HEK293T (cell line): ENCODE measurements around the gene KRT83.

Experiments used
- ARNT ChIP-seq: fragments of 450-650 bp; IDR thresholded peaks from 2 replicates; pipeline ENCODE4 v1.6.1; 2017; ENCODE audit warnings: mild to moderate bottlenecking
- BHLHE40 ChIP-seq: fragments of 450-650 bp; IDR thresholded peaks from 2 replicates; pipeline ENCODE4 v1.6.1; 2016; ENCODE audit warnings: mild to moderate bottlenecking, moderate library complexity, borderline replicate concordance
- CTBP1 ChIP-seq: fragments of 450-650 bp; IDR thresholded peaks from 2 replicates; pipeline ENCODE4 v1.6.1; 2016; ENCODE audit warnings: borderline replicate concordance
- ELF4 ChIP-seq: fragments of 450-650 bp; IDR thresholded peaks from 2 replicates; pipeline ENCODE4 v1.6.1; 2017; ENCODE audit warnings: antibody characterized with exemption
- FOXA1 ChIP-seq: fragments of 450-650 bp; IDR thresholded peaks from 2 replicates; pipeline ENCODE4 v1.6.1; 2016; ENCODE audit warnings: mild to moderate bottlenecking
- FOXM1 ChIP-seq: fragments of 450-650 bp; IDR thresholded peaks from 2 replicates; pipeline ENCODE4 v1.6.1; 2017; ENCODE audit warnings: mild to moderate bottlenecking, borderline replicate concordance
- HDGF ChIP-seq: fragments of 450-650 bp; IDR thresholded peaks from 2 replicates; pipeline ENCODE4 v1.6.1; 2017; ENCODE audit warnings: antibody characterized with exemption, borderline replicate concordance
- LEF1 ChIP-seq: fragments of 450-650 bp; IDR thresholded peaks from 2 replicates; pipeline ENCODE4 v1.6.1; 2017; ENCODE audit warnings: mild to moderate bottlenecking, borderline replicate concordance
- SP1 ChIP-seq: fragments of 450-650 bp; IDR thresholded peaks from 2 replicates; pipeline ENCODE4 v1.6.1; 2017
- SUZ12 ChIP-seq: fragments of 450-650 bp; IDR thresholded peaks from 2 replicates; pipeline ENCODE4 v1.6.1; 2016; ENCODE audit warnings: mild to moderate bottlenecking
- TARDBP ChIP-seq: fragments of 450-650 bp; IDR thresholded peaks from 2 replicates; pipeline ENCODE4 v1.6.1; 2016
- ZNF384 ChIP-seq: fragments of 450-650 bp; IDR thresholded peaks from 2 replicates; pipeline ENCODE4 v1.6.1; 2016

GRCh38 chr12:52296572-52297215 is 24.5 kb downstream of the KRT83 start:
- TF ChIP-seq TARDBP (no peak), SP1 (no peak), FOXA1 (no peak), CTBP1 (no peak), SUZ12 (no peak), BHLHE40 (no peak), LEF1 (no peak), FOXM1 (no peak), HDGF (no peak), ZNF384 (no peak), ELF4 (no peak), ARNT (no peak)
